ENCODE measurements around the gene CFAP157.

CFAP157 gene

GRCh38 chr9:127686461-127687393 is 20.1 kb upstream of the CFAP157 start:
- Histone ChIP-seq H3K27ac (no peak overlapping the region), H3K36me3 (peaks cover 85% of the 10 kb centered on the region), H3K4me3 (ENCODE audit: low read depth, low read length) (no peak overlapping the region), H3K9me3 (ENCODE audit: severe bottlenecking) (no peaks in the 10 kb centered on the region), H3K27me3 (ENCODE audit: insufficient read depth, low read depth, severe bottlenecking) (no peaks in the 10 kb centered on the region)
- no peak for DNase-seq
- no peak for TF ChIP-seq CTCF (IDR thresholded peaks at IDR 0.05; ENCODE audit: low read depth, low read length)

- no peak for DNase-seq
- no peaks in the 10 kb centered on the region for H3K27me3 ChIP-seq (ENCODE audit: insufficient read depth, low read depth, severe bottlenecking)
- H3K9me3 ChIP-seq (ENCODE audit: severe bottlenecking): no peaks in the 10 kb centered on the region
- no peak overlapping the region for H3K27ac ChIP-seq
- peaks cover 58% of the 10 kb centered on the region for H3K36me3 ChIP-seq
- TF ChIP-seq CTCF (IDR thresholded peaks at IDR 0.05; ENCODE audit: low read depth, low read length): no peak
- no peak overlapping the region for H3K4me3 ChIP-seq (ENCODE audit: low read depth, low read length)
Measured at GRCh38 chr9:127689329-127690000, 17.3 kb upstream of the CFAP157 start.

- Histone ChIP-seq H3K36me3 (peaks cover 53% of the 10 kb centered on the region), H3K27ac (no peak overlapping the region), H3K4me3 (ENCODE audit: low read depth, low read length) (no peak overlapping the region), H3K9me3 (ENCODE audit: severe bottlenecking) (no peaks in the 10 kb centered on the region), H3K27me3 (ENCODE audit: insufficient read depth, low read depth, severe bottlenecking) (no peaks in the 10 kb centered on the region)
- no peak for TF ChIP-seq CTCF (IDR thresholded peaks at IDR 0.05; ENCODE audit: low read depth, low read length)
- no peak for DNase-seq
Measured at GRCh38 chr9:127690735-127691134, 16.1 kb upstream of the CFAP157 start.

GRCh38 chr9:127692071-127692470 is 14.7 kb upstream of the CFAP157 start:
- Histone ChIP-seq H3K27ac (no peak overlapping the region), H3K9me3 (ENCODE audit: severe bottlenecking) (no peaks in the 10 kb centered on the region), H3K27me3 (ENCODE audit: insufficient read depth, low read depth, severe bottlenecking) (no peaks in the 10 kb centered on the region), H3K4me3 (ENCODE audit: low read depth, low read length) (no peak overlapping the region), H3K36me3 (peaks cover 41% of the 10 kb centered on the region)
- no peak for TF ChIP-seq CTCF (IDR thresholded peaks at IDR 0.05; ENCODE audit: low read depth, low read length)
- no peak for DNase-seq

GRCh38 chr9:127693143-127693542 is 13.6 kb upstream of the CFAP157 start:
- Histone ChIP-seq H3K27me3 (ENCODE audit: insufficient read depth, low read depth, severe bottlenecking) (no peaks in the 10 kb centered on the region), H3K36me3 (peaks cover 30% of the 10 kb centered on the region), H3K27ac (no peak overlapping the region), H3K4me3 (ENCODE audit: low read depth, low read length) (no peak overlapping the region), H3K9me3 (ENCODE audit: severe bottlenecking) (no peaks in the 10 kb centered on the region)
- no peak for DNase-seq
- TF ChIP-seq CTCF (IDR thresholded peaks at IDR 0.05; ENCODE audit: low read depth, low read length): no peak

Data from WERI-Rb-1 (cell line).